ENCODE results near the gene VWA3B.
"Not testable (repeated sequence)": the region's sequence is repeated elsewhere in the genome, so short reads cannot be mapped to it uniquely, and the experiment has no call there.

VWA3B gene

GRCh38 chr2:98134172-98135005 is 47.4 kb downstream of the VWA3B start:
- Histone ChIP-seq H3K27me3 (ENCODE audit: control insufficient read depth, insufficient read depth, low read length) (peaks cover 10% of the 10 kb centered on the region), H3K4me1 (ENCODE audit: control insufficient read depth, insufficient read depth, low read length) (0 out of 2 replicates have a peak, but pooled peaks cover 10% of the 10 kb centered on the region), H3K9me3 (ENCODE audit: control insufficient read depth, insufficient read depth, low read length) (no peaks in the 10 kb centered on the region), H3K36me3 (ENCODE audit: control insufficient read depth, insufficient read depth, low read length) (no peaks in the 10 kb centered on the region), H3K4me3 (ENCODE audit: low read depth, low read length) (no peak overlapping the region), H3K27ac (ENCODE audit: low read depth, low read length) (peak overlapping the region; percentile 92), H3K9ac (ENCODE audit: low read depth, low read length) (no peak overlapping the region)

GRCh38 chr2:98137196-98137595 is 50.2 kb downstream of the VWA3B start:
- H3K9me3 ChIP-seq (ENCODE audit: control insufficient read depth, insufficient read depth, low read length): no peaks in the 10 kb centered on the region
- H3K4me1 ChIP-seq (ENCODE audit: control insufficient read depth, insufficient read depth, low read length): 0 out of 2 replicates have a peak, but pooled peaks cover 10% of the 10 kb centered on the region
- H3K9ac ChIP-seq (ENCODE audit: low read depth, low read length): no peak overlapping the region
- no peaks in the 10 kb centered on the region for H3K36me3 ChIP-seq (ENCODE audit: control insufficient read depth, insufficient read depth, low read length)
- peaks cover 4% of the 10 kb centered on the region; the same call in 1 of the 2 replicates for H3K27me3 ChIP-seq (ENCODE audit: control insufficient read depth, insufficient read depth, low read length)
- no peak overlapping the region for H3K27ac ChIP-seq (ENCODE audit: low read depth, low read length)
- no peak overlapping the region for H3K4me3 ChIP-seq (ENCODE audit: low read depth, low read length)

- H3K4me3 ChIP-seq (ENCODE audit: low read depth, low read length); H3K4me1 ChIP-seq (ENCODE audit: control insufficient read depth, insufficient read depth, low read length); H3K9me3 ChIP-seq (ENCODE audit: control insufficient read depth, insufficient read depth, low read length); H3K36me3 ChIP-seq (ENCODE audit: control insufficient read depth, insufficient read depth, low read length); H3K27me3 ChIP-seq (ENCODE audit: control insufficient read depth, insufficient read depth, low read length); H3K27ac ChIP-seq (ENCODE audit: low read depth, low read length); H3K9ac ChIP-seq (ENCODE audit: low read depth, low read length): not testable (repeated sequence)
Measured at GRCh38 chr2:98138978-98139377, 52.0 kb downstream of the VWA3B start.

- H3K9ac ChIP-seq (ENCODE audit: low read depth, low read length): no peak overlapping the region
- no peaks in the 10 kb centered on the region for H3K9me3 ChIP-seq (ENCODE audit: control insufficient read depth, insufficient read depth, low read length)
- H3K36me3 ChIP-seq (ENCODE audit: control insufficient read depth, insufficient read depth, low read length): no peaks in the 10 kb centered on the region
- no peaks in the 10 kb centered on the region for H3K27me3 ChIP-seq (ENCODE audit: control insufficient read depth, insufficient read depth, low read length)
- H3K4me3 ChIP-seq (ENCODE audit: low read depth, low read length): no peak overlapping the region
- no peak overlapping the region for H3K27ac ChIP-seq (ENCODE audit: low read depth, low read length)
- no peaks in the 10 kb centered on the region for H3K4me1 ChIP-seq (ENCODE audit: control insufficient read depth, insufficient read depth, low read length)
Measured at GRCh38 chr2:98140210-98140609, 53.2 kb downstream of the VWA3B start.

GRCh38 chr2:98142106-98142791 is 55.3 kb downstream of the VWA3B start:
- Histone ChIP-seq H3K27ac (ENCODE audit: low read depth, low read length) (peak overlapping the region; percentile 35), H3K36me3 (ENCODE audit: control insufficient read depth, insufficient read depth, low read length) (no peaks in the 10 kb centered on the region), H3K4me3 (ENCODE audit: low read depth, low read length) (no peak overlapping the region), H3K9ac (ENCODE audit: low read depth, low read length) (no peak overlapping the region), H3K9me3 (ENCODE audit: control insufficient read depth, insufficient read depth, low read length) (no peaks in the 10 kb centered on the region), H3K4me1 (ENCODE audit: control insufficient read depth, insufficient read depth, low read length) (no peaks in the 10 kb centered on the region), H3K27me3 (ENCODE audit: control insufficient read depth, insufficient read depth, low read length) (no peaks in the 10 kb centered on the region)

- Histone ChIP-seq H3K27me3 (ENCODE audit: control insufficient read depth, insufficient read depth, low read length) (no peaks in the 10 kb centered on the region), H3K4me1 (ENCODE audit: control insufficient read depth, insufficient read depth, low read length) (no peaks in the 10 kb centered on the region), H3K4me3 (ENCODE audit: low read depth, low read length) (no peak overlapping the region), H3K36me3 (ENCODE audit: control insufficient read depth, insufficient read depth, low read length) (no peaks in the 10 kb centered on the region), H3K9ac (ENCODE audit: low read depth, low read length) (no peak overlapping the region), H3K9me3 (ENCODE audit: control insufficient read depth, insufficient read depth, low read length) (no peaks in the 10 kb centered on the region), H3K27ac (ENCODE audit: low read depth, low read length) (no peak overlapping the region)
Measured at GRCh38 chr2:98145070-98145469, 58.1 kb downstream of the VWA3B start.

GRCh38 chr2:98147900-98148299 is 60.9 kb downstream of the VWA3B start:
- H3K36me3 ChIP-seq (ENCODE audit: control insufficient read depth, insufficient read depth, low read length); H3K9ac ChIP-seq (ENCODE audit: low read depth, low read length); H3K4me1 ChIP-seq (ENCODE audit: control insufficient read depth, insufficient read depth, low read length); H3K4me3 ChIP-seq (ENCODE audit: low read depth, low read length); H3K27me3 ChIP-seq (ENCODE audit: control insufficient read depth, insufficient read depth, low read length); H3K27ac ChIP-seq (ENCODE audit: low read depth, low read length); H3K9me3 ChIP-seq (ENCODE audit: control insufficient read depth, insufficient read depth, low read length): not testable (repeated sequence)

GRCh38 chr2:98148595-98149332 is 61.8 kb downstream of the VWA3B start:
- no peaks in the 10 kb centered on the region for H3K4me1 ChIP-seq (ENCODE audit: control insufficient read depth, insufficient read depth, low read length)
- no peaks in the 10 kb centered on the region for H3K36me3 ChIP-seq (ENCODE audit: control insufficient read depth, insufficient read depth, low read length)
- H3K27me3 ChIP-seq (ENCODE audit: control insufficient read depth, insufficient read depth, low read length): no peaks in the 10 kb centered on the region
- H3K4me3 ChIP-seq (ENCODE audit: low read depth, low read length): no peak overlapping the region
- H3K9ac ChIP-seq (ENCODE audit: low read depth, low read length): no peak overlapping the region
- no peaks in the 10 kb centered on the region for H3K9me3 ChIP-seq (ENCODE audit: control insufficient read depth, insufficient read depth, low read length)
- H3K27ac ChIP-seq (ENCODE audit: low read depth, low read length): no peak overlapping the region

- Histone ChIP-seq H3K36me3 (ENCODE audit: control insufficient read depth, insufficient read depth, low read length) (no peaks in the 10 kb centered on the region), H3K9me3 (ENCODE audit: control insufficient read depth, insufficient read depth, low read length) (no peaks in the 10 kb centered on the region), H3K27me3 (ENCODE audit: control insufficient read depth, insufficient read depth, low read length) (no peaks in the 10 kb centered on the region), H3K9ac (ENCODE audit: low read depth, low read length) (no peak overlapping the region), H3K4me3 (ENCODE audit: low read depth, low read length) (no peak overlapping the region), H3K4me1 (ENCODE audit: control insufficient read depth, insufficient read depth, low read length) (no peaks in the 10 kb centered on the region), H3K27ac (ENCODE audit: low read depth, low read length) (no peak overlapping the region)
Measured at GRCh38 chr2:98149333-98149697, 62.3 kb downstream of the VWA3B start.

GRCh38 chr2:98153481-98153880 is 66.5 kb downstream of the VWA3B start:
- Histone ChIP-seq H3K27ac (ENCODE audit: low read depth, low read length) (no peak overlapping the region), H3K9me3 (ENCODE audit: control insufficient read depth, insufficient read depth, low read length) (no peaks in the 10 kb centered on the region), H3K9ac (ENCODE audit: low read depth, low read length) (no peak overlapping the region), H3K36me3 (ENCODE audit: control insufficient read depth, insufficient read depth, low read length) (no peaks in the 10 kb centered on the region), H3K4me1 (ENCODE audit: control insufficient read depth, insufficient read depth, low read length) (no peaks in the 10 kb centered on the region), H3K27me3 (ENCODE audit: control insufficient read depth, insufficient read depth, low read length) (no peaks in the 10 kb centered on the region), H3K4me3 (ENCODE audit: low read depth, low read length) (no peak overlapping the region)

- Histone ChIP-seq H3K27ac (ENCODE audit: low read depth, low read length) (no peak overlapping the region), H3K9me3 (ENCODE audit: control insufficient read depth, insufficient read depth, low read length) (no peaks in the 10 kb centered on the region), H3K4me3 (ENCODE audit: low read depth, low read length) (no peak overlapping the region), H3K9ac (ENCODE audit: low read depth, low read length) (no peak overlapping the region), H3K36me3 (ENCODE audit: control insufficient read depth, insufficient read depth, low read length) (no peaks in the 10 kb centered on the region), H3K4me1 (ENCODE audit: control insufficient read depth, insufficient read depth, low read length) (no peaks in the 10 kb centered on the region), H3K27me3 (ENCODE audit: control insufficient read depth, insufficient read depth, low read length) (no peaks in the 10 kb centered on the region)
Measured at GRCh38 chr2:98155291-98155690, 68.3 kb downstream of the VWA3B start.

Measured in HUES48 (cell line).